Measurements from ENCODE around the gene SERPINH1.

SERPINH1 gene

GRCh38 chr11:75601494-75601893 lies 39.4 kb downstream of the SERPINH1 start:
- H3K4me3 Mint-ChIP-seq = no peak overlapping the region
- no peak overlapping the region for H3K27ac Mint-ChIP-seq
- H3K36me3 Mint-ChIP-seq (ENCODE audit: low read depth) = no peaks in the 10 kb centered on the region
- no peaks in the 10 kb centered on the region for H3K4me1 Mint-ChIP-seq
- H3K9me3 Mint-ChIP-seq = no peaks in the 10 kb centered on the region
- ATAC-seq = no peak
- DNase-seq = no peak
- peaks cover 6% of the 10 kb centered on the region for H3K27me3 Mint-ChIP-seq

GRCh38 chr11:75602951-75603350 lies 40.9 kb downstream of the SERPINH1 start:
- H3K36me3 Mint-ChIP-seq (ENCODE audit: low read depth) = no peaks in the 10 kb centered on the region
- no peaks in the 10 kb centered on the region for H3K4me1 Mint-ChIP-seq
- ATAC-seq (no peak), DNase-seq (no peak)
- no peaks in the 10 kb centered on the region for H3K9me3 Mint-ChIP-seq
- H3K4me3 Mint-ChIP-seq = no peak overlapping the region
- no peak overlapping the region for H3K27ac Mint-ChIP-seq
- peaks cover 9% of the 10 kb centered on the region for H3K27me3 Mint-ChIP-seq

GRCh38 chr11:75603791-75604736 lies 42.0 kb downstream of the SERPINH1 start:
- H3K36me3 Mint-ChIP-seq (ENCODE audit: low read depth) = no peaks in the 10 kb centered on the region
- ATAC-seq = no peak
- no peaks in the 10 kb centered on the region for H3K9me3 Mint-ChIP-seq
- peaks cover 9% of the 10 kb centered on the region for H3K27me3 Mint-ChIP-seq
- H3K4me3 Mint-ChIP-seq = no peak overlapping the region
- no peak overlapping the region for H3K27ac Mint-ChIP-seq
- DNase-seq = no peak
- H3K4me1 Mint-ChIP-seq = no peaks in the 10 kb centered on the region

- Mint-ChIP-seq H3K4me1 (no peaks in the 10 kb centered on the region), H3K27ac (no peak overlapping the region), H3K4me3 (no peak overlapping the region), H3K27me3 (peaks cover 13% of the 10 kb centered on the region), H3K36me3 (ENCODE audit: low read depth) (no peaks in the 10 kb centered on the region), H3K9me3 (no peaks in the 10 kb centered on the region)
- ATAC-seq = no peak
- no peak for DNase-seq
These were observed 44.0 kb downstream of the SERPINH1 start for GRCh38 chr11:75606099-75606498.

GRCh38 chr11:75611823-75612222 lies 49.8 kb downstream of the SERPINH1 start:
- DNase-seq = no peak
- no peak for ATAC-seq
- Mint-ChIP-seq H3K36me3 (ENCODE audit: low read depth) (no peaks in the 10 kb centered on the region), H3K27ac (no peak overlapping the region), H3K27me3 (peaks cover 4% of the 10 kb centered on the region), H3K4me1 (no peaks in the 10 kb centered on the region), H3K4me3 (no peak overlapping the region), H3K9me3 (no peaks in the 10 kb centered on the region)

GRCh38 chr11:75615751-75616150 lies 53.7 kb downstream of the SERPINH1 start:
- H3K27ac Mint-ChIP-seq = no peak overlapping the region
- H3K27me3 Mint-ChIP-seq = peaks cover 2% of the 10 kb centered on the region
- H3K36me3 Mint-ChIP-seq (ENCODE audit: low read depth) = no peaks in the 10 kb centered on the region
- ATAC-seq (no peak), DNase-seq (no peak)
- H3K9me3 Mint-ChIP-seq = no peaks in the 10 kb centered on the region
- no peaks in the 10 kb centered on the region for H3K4me1 Mint-ChIP-seq
- H3K4me3 Mint-ChIP-seq = no peak overlapping the region

- Mint-ChIP-seq H3K27ac (no peak overlapping the region), H3K9me3 (no peaks in the 10 kb centered on the region), H3K27me3 (peaks cover 2% of the 10 kb centered on the region), H3K4me1 (no peaks in the 10 kb centered on the region), H3K36me3 (ENCODE audit: low read depth) (no peaks in the 10 kb centered on the region), H3K4me3 (no peak overlapping the region)
- DNase-seq (no peak), ATAC-seq (no peak)
These were observed 54.2 kb downstream of the SERPINH1 start for GRCh38 chr11:75616281-75616680.
